GM19035 (cell line): ENCODE results near the gene DNAJC24.

Source experiments
- ATAC-seq: cut with Tn5 transposase; IDR thresholded peaks from one replicate; pipeline ENCODE4 v1.9.1; 2021; ENCODE audit not compliant: unreplicated experiment

DNAJC24 gene

GRCh38 chr11:31480930-31481329 lies 111.3 kb downstream of the DNAJC24 start:
- ATAC-seq: no peak
